ENCODE measurements around the gene JMY. TPM values are rescaled to one million over a fixed set of nuclear protein-coding genes. Genes with fewer than 3 reads are reported as not detected.

JMY gene
- total RNA-seq, 1 donor from 2014 or later: 7.0 TPM

DNA sequence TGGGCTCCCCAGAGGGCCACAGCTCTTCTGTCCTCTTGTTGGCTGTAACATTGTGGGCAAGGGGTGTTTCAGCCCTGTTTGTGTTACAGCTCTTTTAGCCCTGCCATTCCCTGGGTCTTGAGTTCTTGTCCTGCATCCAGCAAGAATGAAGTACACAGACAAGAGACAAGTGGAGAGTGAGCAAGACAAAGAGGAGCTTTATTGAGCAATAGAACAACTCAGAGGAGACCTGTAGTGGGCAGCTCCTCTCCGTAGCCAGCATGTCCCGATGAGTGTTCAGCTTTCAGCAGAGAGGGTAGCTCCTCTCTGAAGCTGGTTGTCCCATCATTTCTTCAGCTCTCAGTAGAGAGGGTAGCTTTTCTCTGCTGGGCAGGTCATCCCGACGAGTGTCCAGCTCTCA, 22.9 kb downstream of the JMY start:
- Histone ChIP-seq H3K4me2 (ENCODE audit: low read length) (no peak overlapping the region), H3K4me1 (ENCODE audit: insufficient read depth, low read length) (no peaks in the 10 kb centered on the region), H3K27ac (ENCODE audit: low read depth, low read length) (no peak overlapping the region), H3K9ac (ENCODE audit: low read length) (no peak overlapping the region), H2AFZ (ENCODE audit: low read depth, low read length) (no peak overlapping the region), H4K20me1 (ENCODE audit: insufficient read depth, low read length) (peaks cover 24% of the 10 kb centered on the region), H3K4me3 (ENCODE audit: insufficient read depth, low read depth, low read length) (no peak overlapping the region), H3K36me3 (ENCODE audit: insufficient read depth, low read length) (no peaks in the 10 kb centered on the region), H3K79me2 (ENCODE audit: insufficient read depth, low read length) (no peaks in the 10 kb centered on the region), H3K9me3 (ENCODE audit: insufficient read depth, low read depth, low read length) (no peaks in the 10 kb centered on the region), H3K27me3 (ENCODE audit: insufficient read depth, low read length) (no peaks in the 10 kb centered on the region)
- Mint-ChIP-seq H3K36me3 (ENCODE audit: low read depth, unreplicated experiment) (no peaks in the 10 kb centered on the region), H3K27me3 (ENCODE audit: low read depth, unreplicated experiment) (no peaks in the 10 kb centered on the region), H3K9me3 (ENCODE audit: unreplicated experiment) (no peaks in the 10 kb centered on the region), H3K4me3 (ENCODE audit: unreplicated experiment) (no peak overlapping the region), H3K27ac (ENCODE audit: unreplicated experiment) (no peak overlapping the region), H3K4me1 (ENCODE audit: low read depth, unreplicated experiment) (peaks cover 12% of the 10 kb centered on the region)
- no peak for DNase-seq (ENCODE audit: low read depth)
- FAIRE-seq: no peak
- TF ChIP-seq, protein P1, sequence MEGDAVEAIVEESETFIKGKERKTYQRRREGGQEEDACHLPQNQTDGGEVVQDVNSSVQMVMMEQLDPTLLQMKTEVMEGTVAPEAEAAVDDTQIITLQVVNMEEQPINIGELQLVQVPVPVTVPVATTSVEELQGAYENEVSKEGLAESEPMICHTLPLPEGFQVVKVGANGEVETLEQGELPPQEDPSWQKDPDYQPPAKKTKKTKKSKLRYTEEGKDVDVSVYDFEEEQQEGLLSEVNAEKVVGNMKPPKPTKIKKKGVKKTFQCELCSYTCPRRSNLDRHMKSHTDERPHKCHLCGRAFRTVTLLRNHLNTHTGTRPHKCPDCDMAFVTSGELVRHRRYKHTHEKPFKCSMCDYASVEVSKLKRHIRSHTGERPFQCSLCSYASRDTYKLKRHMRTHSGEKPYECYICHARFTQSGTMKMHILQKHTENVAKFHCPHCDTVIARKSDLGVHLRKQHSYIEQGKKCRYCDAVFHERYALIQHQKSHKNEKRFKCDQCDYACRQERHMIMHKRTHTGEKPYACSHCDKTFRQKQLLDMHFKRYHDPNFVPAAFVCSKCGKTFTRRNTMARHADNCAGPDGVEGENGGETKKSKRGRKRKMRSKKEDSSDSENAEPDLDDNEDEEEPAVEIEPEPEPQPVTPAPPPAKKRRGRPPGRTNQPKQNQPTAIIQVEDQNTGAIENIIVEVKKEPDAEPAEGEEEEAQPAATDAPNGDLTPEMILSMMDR (IDR thresholded peaks at IDR 0.05; ENCODE audit: insufficient read depth, low read depth, low read length): no peak
- TF ChIP-seq EZH2 (IDR thresholded peaks at IDR 0.05; ENCODE audit: insufficient read depth, low read length): no peak

DNA sequence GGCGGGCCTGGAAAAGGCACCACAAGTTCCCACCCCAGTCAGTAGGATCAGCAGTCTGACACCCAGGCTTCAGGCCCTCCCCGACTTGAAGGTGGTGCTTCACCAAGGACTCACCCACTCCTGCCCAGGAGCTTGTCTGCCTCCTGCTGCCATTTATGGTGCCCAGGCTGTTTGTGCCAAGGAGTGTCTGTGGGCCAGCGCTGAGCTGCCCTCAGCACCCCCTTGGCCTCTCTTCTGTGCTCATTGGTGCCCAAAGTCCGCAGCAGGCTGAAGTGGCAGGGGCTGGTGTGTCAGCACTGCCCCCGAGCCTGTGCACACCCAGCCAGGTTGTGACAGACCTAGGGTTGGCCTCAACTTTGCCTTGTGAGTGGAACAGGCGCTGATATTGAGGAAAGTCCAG, 23.5 kb downstream of the JMY start:
- Mint-ChIP-seq H3K4me3 (ENCODE audit: unreplicated experiment) (no peak overlapping the region), H3K4me1 (ENCODE audit: low read depth, unreplicated experiment) (peaks cover 9% of the 10 kb centered on the region), H3K27me3 (ENCODE audit: low read depth, unreplicated experiment) (no peaks in the 10 kb centered on the region), H3K9me3 (ENCODE audit: unreplicated experiment) (no peaks in the 10 kb centered on the region), H3K27ac (ENCODE audit: unreplicated experiment) (no peak overlapping the region), H3K36me3 (ENCODE audit: low read depth, unreplicated experiment) (no peaks in the 10 kb centered on the region)
- Histone ChIP-seq H3K4me2 (ENCODE audit: low read length) (no peak overlapping the region), H3K27me3 (ENCODE audit: insufficient read depth, low read length) (no peaks in the 10 kb centered on the region), H3K9ac (ENCODE audit: low read length) (no peak overlapping the region), H2AFZ (ENCODE audit: low read depth, low read length) (no peak overlapping the region), H3K36me3 (ENCODE audit: insufficient read depth, low read length) (no peaks in the 10 kb centered on the region), H3K9me3 (ENCODE audit: insufficient read depth, low read depth, low read length) (no peaks in the 10 kb centered on the region), H3K79me2 (ENCODE audit: insufficient read depth, low read length) (no peaks in the 10 kb centered on the region), H3K27ac (ENCODE audit: low read depth, low read length) (no peak overlapping the region), H3K4me3 (ENCODE audit: insufficient read depth, low read depth, low read length) (no peak overlapping the region), H4K20me1 (ENCODE audit: insufficient read depth, low read length) (peaks cover 24% of the 10 kb centered on the region), H3K4me1 (ENCODE audit: insufficient read depth, low read length) (no peaks in the 10 kb centered on the region)
- FAIRE-seq: no peak
- DNase-seq (ENCODE audit: low read depth): no peak
- TF ChIP-seq EZH2 (IDR thresholded peaks at IDR 0.05; ENCODE audit: insufficient read depth, low read length): no peak
- TF ChIP-seq, protein P1 (IDR thresholded peaks at IDR 0.05; ENCODE audit: insufficient read depth, low read depth, low read length): no peak

- Histone ChIP-seq H4K20me1 (ENCODE audit: insufficient read depth, low read length) (peaks cover 24% of the 10 kb centered on the region), H3K4me1 (ENCODE audit: insufficient read depth, low read length) (no peaks in the 10 kb centered on the region), H3K9ac (ENCODE audit: low read length) (no peak overlapping the region), H3K4me2 (ENCODE audit: low read length) (no peak overlapping the region), H3K9me3 (ENCODE audit: insufficient read depth, low read depth, low read length) (no peaks in the 10 kb centered on the region), H3K27me3 (ENCODE audit: insufficient read depth, low read length) (no peaks in the 10 kb centered on the region), H2AFZ (ENCODE audit: low read depth, low read length) (no peak overlapping the region), H3K36me3 (ENCODE audit: insufficient read depth, low read length) (no peaks in the 10 kb centered on the region), H3K79me2 (ENCODE audit: insufficient read depth, low read length) (no peaks in the 10 kb centered on the region), H3K27ac (ENCODE audit: low read depth, low read length) (no peak overlapping the region), H3K4me3 (ENCODE audit: insufficient read depth, low read depth, low read length) (no peak overlapping the region)
- TF ChIP-seq, protein P1 (IDR thresholded peaks at IDR 0.05; ENCODE audit: insufficient read depth, low read depth, low read length): no peak
- no peak for TF ChIP-seq EZH2 (IDR thresholded peaks at IDR 0.05; ENCODE audit: insufficient read depth, low read length)
- H3K9me3 Mint-ChIP-seq (ENCODE audit: unreplicated experiment): no peaks in the 10 kb centered on the region
- no peak overlapping the region for H3K27ac Mint-ChIP-seq (ENCODE audit: unreplicated experiment)
- no peaks in the 10 kb centered on the region for H3K36me3 Mint-ChIP-seq (ENCODE audit: low read depth, unreplicated experiment)
- H3K4me3 Mint-ChIP-seq (ENCODE audit: unreplicated experiment): no peak overlapping the region
- H3K27me3 Mint-ChIP-seq (ENCODE audit: low read depth, unreplicated experiment): no peaks in the 10 kb centered on the region
- peaks cover 8% of the 10 kb centered on the region for H3K4me1 Mint-ChIP-seq (ENCODE audit: low read depth, unreplicated experiment)
- FAIRE-seq (no peak), DNase-seq (ENCODE audit: low read depth) (no peak)
Measured at GRCh38 chr5:79259810-79260209, 23.9 kb downstream of the JMY start.

All from astrocyte (in vitro differentiated cells and primary cell).